HG02588 (cell line): Measurements from ENCODE around the gene UBA1.
"Not testable (repeated sequence)": the region's sequence is repeated elsewhere in the genome, so short reads cannot be mapped to it uniquely, and the experiment has no call there.

ENCODE experiments used
- ATAC-seq: cut with Tn5 transposase; IDR thresholded peaks from one replicate; pipeline ENCODE4 v1.9.1; 2021; ENCODE audit warnings: mild to moderate bottlenecking, moderate library complexity; ENCODE audit not compliant: unreplicated experiment

Gene UBA1

DNA sequence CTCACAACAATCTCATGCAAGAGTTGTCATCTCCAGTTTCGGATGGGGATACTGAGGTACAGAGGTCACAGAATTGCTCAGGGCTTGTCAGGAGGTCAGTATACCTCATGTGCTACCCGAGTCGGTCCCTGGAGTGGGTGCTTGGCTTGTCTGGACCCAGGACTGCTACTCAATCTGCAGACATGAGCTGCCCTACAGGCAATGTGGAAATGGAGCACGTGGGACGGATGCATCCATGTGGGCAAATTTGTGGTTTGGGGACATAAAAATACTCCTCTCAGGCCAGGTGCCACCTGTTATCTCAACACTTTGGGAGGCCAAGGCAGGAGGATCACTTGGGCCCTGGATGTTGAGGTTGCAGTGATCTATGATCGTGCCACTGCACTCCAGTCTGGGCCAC, 54.9 kb downstream of the UBA1 start:
- no peak for ATAC-seq

DNA sequence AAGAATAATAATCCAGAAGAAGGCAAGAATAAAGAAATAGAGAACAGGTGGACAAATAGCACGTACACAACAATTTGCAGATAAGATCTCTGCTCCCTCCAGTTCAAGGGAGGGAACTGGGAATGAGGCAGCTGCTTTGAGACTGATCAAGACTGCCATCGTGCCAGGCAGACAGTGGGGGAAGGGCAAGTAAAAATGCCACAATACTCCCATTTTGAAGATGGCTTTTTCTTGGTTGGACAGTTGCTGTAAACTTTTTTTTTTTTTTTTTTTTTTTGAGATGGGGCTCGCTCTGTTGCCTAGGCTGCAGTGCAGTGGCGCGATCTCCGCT, 56.4 kb downstream of the UBA1 start:
- no peak for ATAC-seq

- not testable (repeated sequence) for ATAC-seq
These were observed 64.0 kb downstream of the UBA1 start for GRCh38 chrX:47257620-47258019.
